GM23338 (cell line): ENCODE measurements around the gene KRT1. TPM values are rescaled to one million over a fixed set of nuclear protein-coding genes. Genes with fewer than 3 reads are reported as not detected.

Source experiments
- ATAC-seq: fragments of 200-7000 bp; cut with Tn5 transposase; 3 replicates; pipeline ENCODE4 v1.9.1; 2020
- DNase-seq: peaks from one replicate; pipeline ENCODE4 v3.0.0-alpha.2; 2015; ENCODE audit warnings: low spot score
- H2AFZ ChIP-seq: fragments of 200-600 bp; sonication (generic); 2 replicates; pipeline ENCODE4 v1.8.0; 2016; ENCODE audit warnings: antibody characterized with exemption, mild to moderate bottlenecking, moderate library complexity
- H3F3A ChIP-seq: fragments of 200-600 bp; sonication (generic); replicated peaks from 2 replicates; pipeline ENCODE4 v1.8.0; 2017; ENCODE audit warnings: antibody characterized with exemption, mixed run types, low read depth
- H3K27ac ChIP-seq: fragments of 200-600 bp; sonication (generic); 2 replicates; pipeline ENCODE4 v1.6.1; 2016; ENCODE audit warnings: low read depth
- H3K27me3 ChIP-seq: fragments of 200-600 bp; sonication (generic); 2 replicates; pipeline ENCODE4 v1.8.0; 2016; ENCODE audit warnings: mild to moderate bottlenecking, mixed run types, moderate library complexity; ENCODE audit not compliant: insufficient read depth
- H3K36me3 ChIP-seq: fragments of 200-600 bp; sonication (generic); 2 replicates; pipeline ENCODE4 v1.8.0; 2016; ENCODE audit warnings: mild to moderate bottlenecking; ENCODE audit not compliant: insufficient read depth
- H3K4me1 ChIP-seq: fragments of 200-600 bp; sonication (generic); 2 replicates; pipeline ENCODE4 v1.8.0; 2016; ENCODE audit warnings: mild to moderate bottlenecking, moderate library complexity; ENCODE audit not compliant: insufficient read depth
- H3K4me2 ChIP-seq: fragments of 200-600 bp; sonication (generic); 2 replicates; pipeline ENCODE4 v1.7.1; 2017; ENCODE audit warnings: mixed run types
- H3K4me3 ChIP-seq: fragments of 200-600 bp; sonication (generic); 2 replicates; pipeline ENCODE4 v1.6.1; 2016; ENCODE audit warnings: mixed run types
- H3K79me2 ChIP-seq: fragments of 200-600 bp; sonication (generic); replicated peaks from 2 replicates; pipeline ENCODE4 v1.8.0; 2017; ENCODE audit warnings: mild to moderate bottlenecking; ENCODE audit not compliant: insufficient read depth
- H3K9me2 ChIP-seq: fragments of 200-600 bp; sonication (generic); 2 replicates; pipeline ENCODE4 v1.8.0; 2017; ENCODE audit not compliant: insufficient read depth
- H4K20me1 ChIP-seq: fragments of 200-600 bp; sonication (generic); replicated peaks from 2 replicates; pipeline ENCODE4 v1.8.0; 2017; ENCODE audit warnings: mild to moderate bottlenecking; ENCODE audit not compliant: insufficient read depth
- H3K27ac Mint-ChIP-seq: 2 replicates; pipeline ENCODE4 v1.8.0; 2020; ENCODE audit warnings: inconsistent platforms, mild to moderate bottlenecking, moderate library complexity, mixed read lengths
- H3K27me3 Mint-ChIP-seq: 3 replicates; pipeline ENCODE4 v1.8.0; 2022; ENCODE audit warnings: low read depth, mild to moderate bottlenecking, moderate library complexity, mixed read lengths, inconsistent platforms; ENCODE audit not compliant: insufficient read depth, poor library complexity
- H3K36me3 Mint-ChIP-seq: 3 replicates; pipeline ENCODE4 v1.8.0; 2021; ENCODE audit warnings: low read depth, mild to moderate bottlenecking, inconsistent platforms, moderate library complexity, mixed read lengths
- H3K4me1 Mint-ChIP-seq: 3 replicates; pipeline ENCODE4 v1.8.0; 2020; ENCODE audit warnings: mild to moderate bottlenecking, inconsistent platforms, mixed read lengths
- H3K4me3 Mint-ChIP-seq: 3 replicates; pipeline ENCODE4 v1.8.0; 2021; ENCODE audit warnings: moderate library complexity, mild to moderate bottlenecking, inconsistent platforms, mixed read lengths
- H3K9me3 Mint-ChIP-seq: 3 replicates; pipeline ENCODE4 v1.8.0; 2020; ENCODE audit warnings: moderate library complexity, mild to moderate bottlenecking, inconsistent platforms, mixed read lengths
- CTCF ChIP-seq, 2 experiments: fragments of 200-600 bp in 1 of 2; sonication (generic) in 1 of 2; conservative IDR thresholded peaks; 2 replicates each; pipeline versions ENCODE4 v1.5.1 to v1.6.1; 2016 to 2017; ENCODE audit warnings: antibody characterized with exemption in 2 of 2, low read depth in 2 of 2, mild to moderate bottlenecking in 2 of 2, moderate library complexity in 1 of 2
- NANOG ChIP-seq: IDR thresholded peaks from 2 replicates; pipeline ENCODE4 v1.6.1; 2016; ENCODE audit warnings: antibody characterized with exemption, borderline replicate concordance
- polyA plus RNA-seq: library from polyadenylated mRNA; unstranded; fragments of >200 nt; fragmentation: Nextera tagmentation; extraction: Ambion mirVana; gene quantifications from 2 replicates; pipeline ENCODE4 v1.2.1, GENCODE V29; 2016
- total RNA-seq: library from RNA; depleted of rRNA; stranded (reverse); fragments of >200 nt; shearing (Covaris generic); gene quantifications from 2 replicates; pipeline ENCODE4 v1.2.3, GENCODE V29; 2014
- TF ChIP-seq, protein P1 (sequence below): fragments of 250-450 bp; sonication (Bioruptor Pico); IDR thresholded peaks from 2 replicates; pipeline ENCODE4 v1.5.0; 2020; ENCODE audit warnings: mild to moderate bottlenecking, moderate library complexity

The KRT1 gene
- total and polyA plus RNA-seq, 2 experiments from 2014 or later = not detected

GRCh38 chr12:52634266-52635056 lies 45.7 kb downstream of the KRT1 start (continued):
- TF ChIP-seq, protein P1, sequence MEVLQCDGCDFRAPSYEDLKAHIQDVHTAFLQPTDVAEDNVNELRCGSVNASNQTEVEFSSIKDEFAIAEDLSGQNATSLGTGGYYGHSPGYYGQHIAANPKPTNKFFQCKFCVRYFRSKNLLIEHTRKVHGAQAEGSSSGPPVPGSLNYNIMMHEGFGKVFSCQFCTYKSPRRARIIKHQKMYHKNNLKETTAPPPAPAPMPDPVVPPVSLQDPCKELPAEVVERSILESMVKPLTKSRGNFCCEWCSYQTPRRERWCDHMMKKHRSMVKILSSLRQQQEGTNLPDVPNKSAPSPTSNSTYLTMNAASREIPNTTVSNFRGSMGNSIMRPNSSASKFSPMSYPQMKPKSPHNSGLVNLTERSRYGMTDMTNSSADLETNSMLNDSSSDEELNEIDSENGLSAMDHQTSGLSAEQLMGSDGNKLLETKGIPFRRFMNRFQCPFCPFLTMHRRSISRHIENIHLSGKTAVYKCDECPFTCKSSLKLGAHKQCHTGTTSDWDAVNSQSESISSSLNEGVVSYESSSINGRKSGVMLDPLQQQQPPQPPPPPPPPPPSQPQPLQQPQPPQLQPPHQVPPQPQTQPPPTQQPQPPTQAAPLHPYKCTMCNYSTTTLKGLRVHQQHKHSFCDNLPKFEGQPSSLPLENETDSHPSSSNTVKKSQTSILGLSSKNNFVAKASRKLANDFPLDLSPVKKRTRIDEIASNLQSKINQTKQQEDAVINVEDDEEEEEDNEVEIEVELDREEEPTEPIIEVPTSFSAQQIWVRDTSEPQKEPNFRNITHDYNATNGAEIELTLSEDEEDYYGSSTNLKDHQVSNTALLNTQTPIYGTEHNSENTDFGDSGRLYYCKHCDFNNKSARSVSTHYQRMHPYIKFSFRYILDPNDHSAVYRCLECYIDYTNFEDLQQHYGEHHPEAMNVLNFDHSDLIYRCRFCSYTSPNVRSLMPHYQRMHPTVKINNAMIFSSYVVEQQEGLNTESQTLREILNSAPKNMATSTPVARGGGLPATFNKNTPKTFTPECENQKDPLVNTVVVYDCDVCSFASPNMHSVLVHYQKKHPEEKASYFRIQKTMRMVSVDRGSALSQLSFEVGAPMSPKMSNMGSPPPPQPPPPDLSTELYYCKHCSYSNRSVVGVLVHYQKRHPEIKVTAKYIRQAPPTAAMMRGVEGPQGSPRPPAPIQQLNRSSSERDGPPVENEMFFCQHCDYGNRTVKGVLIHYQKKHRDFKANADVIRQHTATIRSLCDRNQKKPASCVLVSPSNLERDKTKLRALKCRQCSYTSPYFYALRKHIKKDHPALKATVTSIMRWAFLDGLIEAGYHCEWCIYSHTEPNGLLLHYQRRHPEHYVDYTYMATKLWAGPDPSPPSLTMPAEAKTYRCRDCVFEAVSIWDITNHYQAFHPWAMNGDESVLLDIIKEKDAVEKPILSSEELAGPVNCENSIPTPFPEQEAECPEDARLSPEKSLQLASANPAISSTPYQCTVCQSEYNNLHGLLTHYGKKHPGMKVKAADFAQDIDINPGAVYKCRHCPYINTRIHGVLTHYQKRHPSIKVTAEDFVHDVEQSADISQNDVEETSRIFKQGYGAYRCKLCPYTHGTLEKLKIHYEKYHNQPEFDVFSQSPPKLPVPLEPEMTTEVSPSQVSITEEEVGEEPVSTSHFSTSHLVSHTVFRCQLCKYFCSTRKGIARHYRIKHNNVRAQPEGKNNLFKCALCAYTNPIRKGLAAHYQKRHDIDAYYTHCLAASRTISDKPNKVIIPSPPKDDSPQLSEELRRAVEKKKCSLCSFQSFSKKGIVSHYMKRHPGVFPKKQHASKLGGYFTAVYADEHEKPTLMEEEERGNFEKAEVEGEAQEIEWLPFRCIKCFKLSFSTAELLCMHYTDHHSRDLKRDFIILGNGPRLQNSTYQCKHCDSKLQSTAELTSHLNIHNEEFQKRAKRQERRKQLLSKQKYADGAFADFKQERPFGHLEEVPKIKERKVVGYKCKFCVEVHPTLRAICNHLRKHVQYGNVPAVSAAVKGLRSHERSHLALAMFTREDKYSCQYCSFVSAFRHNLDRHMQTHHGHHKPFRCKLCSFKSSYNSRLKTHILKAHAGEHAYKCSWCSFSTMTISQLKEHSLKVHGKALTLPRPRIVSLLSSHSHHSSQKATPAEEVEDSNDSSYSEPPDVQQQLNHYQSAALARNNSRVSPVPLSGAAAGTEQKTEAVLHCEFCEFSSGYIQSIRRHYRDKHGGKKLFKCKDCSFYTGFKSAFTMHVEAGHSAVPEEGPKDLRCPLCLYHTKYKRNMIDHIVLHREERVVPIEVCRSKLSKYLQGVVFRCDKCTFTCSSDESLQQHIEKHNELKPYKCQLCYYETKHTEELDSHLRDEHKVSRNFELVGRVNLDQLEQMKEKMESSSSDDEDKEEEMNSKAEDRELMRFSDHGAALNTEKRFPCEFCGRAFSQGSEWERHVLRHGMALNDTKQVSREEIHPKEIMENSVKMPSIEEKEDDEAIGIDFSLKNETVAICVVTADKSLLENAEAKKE (CRISPR knock-in tag) = no peak
- TF ChIP-seq NANOG = no peak

- no peaks in the 10 kb centered on the region for H3K4me1 ChIP-seq
- no peak overlapping the region for H3K27ac ChIP-seq
- Mint-ChIP-seq H3K9me3 (no peaks in the 10 kb centered on the region), H3K4me1 (no peaks in the 10 kb centered on the region; the same call in 2 of the 3 replicates), H3K27ac (no peak overlapping the region), H3K4me3 (no peak overlapping the region), H3K27me3 (peaks cover 2% of the 10 kb centered on the region), H3K36me3 (no peaks in the 10 kb centered on the region)
- no peaks in the 10 kb centered on the region for H4K20me1 ChIP-seq
- TF ChIP-seq CTCF (conservative IDR thresholded peaks at IDR 0.05; ENCODE audit: low read depth in 2 of 2) = no peak
- no peaks in the 10 kb centered on the region for H3K27me3 ChIP-seq
- no peak overlapping the region for H3K4me3 ChIP-seq
- no peak overlapping the region for H2AFZ ChIP-seq
- H3K9me2 ChIP-seq = no peaks in the 10 kb centered on the region
- no peaks in the 10 kb centered on the region for H3K79me2 ChIP-seq
- no peak overlapping the region for H3K4me2 ChIP-seq
- H3F3A ChIP-seq = no peaks in the 10 kb centered on the region
- no peak for ATAC-seq
- no peak for DNase-seq
- H3K36me3 ChIP-seq = no peaks in the 10 kb centered on the region
Measured at GRCh38 chr12:52633383-52633782, 46.8 kb downstream of the KRT1 start.
